Psoas muscle (tissue), 8 donors: ENCODE results near the gene DNASE2B. TPM values are rescaled to one million over a fixed set of nuclear protein-coding genes. Genes with fewer than 3 reads are reported as not detected.

Source experiments
- ATAC-seq, 4 donors: fragments of 200-7000 bp; cut with Tn5 transposase; one replicate each; pipeline ENCODE4 v1.9.1; 2020; ENCODE audit warnings: moderate library complexity in 3 of 4, mild to moderate bottlenecking in 2 of 4
- DNase-seq, 2 donors: peaks; one replicate each; pipeline ENCODE4 v3.0.0-alpha.2; 2020
- H3K27ac ChIP-seq: fragments of 200-600 bp; one replicate; pipeline ENCODE4 v1.8.0; 2022
- H3K27me3 ChIP-seq, 3 donors: fragments of 200-600 bp in 1 of 3; one replicate each; pipeline versions ENCODE4 v1.6.1 to v1.8.0; 2013 to 2022; ENCODE audit warnings: low read length in 2 of 3, mild to moderate bottlenecking in 2 of 3, moderate library complexity in 1 of 3; ENCODE audit not compliant: insufficient read depth in 3 of 3
- H3K36me3 ChIP-seq, 2 donors: fragments of 200-600 bp in 1 of 2; one replicate each; pipeline versions ENCODE4 v1.6.1 to v1.8.0; 2013 to 2022; ENCODE audit warnings: low read depth in 1 of 2, mild to moderate bottlenecking in 1 of 2, moderate library complexity in 1 of 2; ENCODE audit not compliant: insufficient read depth in 1 of 2
- H3K4me1 ChIP-seq: fragments of 200-600 bp; one replicate; pipeline ENCODE4 v1.8.0; 2022
- H3K4me3 ChIP-seq: fragments of 200-600 bp; one replicate; pipeline ENCODE4 v1.8.0; 2022; ENCODE audit warnings: mild to moderate bottlenecking
- H3K9me3 ChIP-seq: fragments of 200-600 bp; one replicate; pipeline ENCODE4 v1.8.0; 2022
- CTCF ChIP-seq: fragments of 200-600 bp; IDR thresholded peaks from one replicate; pipeline ENCODE4 v1.8.0; 2022; ENCODE audit warnings: antibody characterized with exemption
- WGBS, 3 donors: extraction: QIAGEN DNeasy Blood & Tissue Kit; methylation state at CpG; one replicate each; pipeline versions ENCODE4 v1.1.6 to v1.1.7; 2013; 5-methylcytosine and 5-hydroxymethylcytosine counted together
- intact Hi-C, 2 donors: fragments of 100-400 bp; cut with DNase I; formaldehyde crosslinking; loops; one replicate each; pipeline versions ENCODE4 v1.11.0 to v1.14.2; 2022
- polyA plus RNA-seq, 3 donors: library from polyadenylated mRNA; stranded (reverse); fragments of 200-250 nt; gene quantifications; one replicate each; pipeline ENCODE4 v1.2.3, GENCODE V29; 2013
- total RNA-seq, 4 donors: library from RNA; stranded (reverse); fragmentation: NEBNext Ultra II Directional in 2 of 4; extraction: Animal tissue kit (Norgen Biotek cat#: 25700) in 2 of 4; gene quantifications; one replicate each; pipeline versions ENCODE4 v1.2.1 to v1.2.4, GENCODE V29; 2021 to 2023
- donor health status: healthy with polysubstance abuse.
- donor health status: DM: no; HTN: no; CAD: no; lungs with moderate emphysema.
- donor health status: Bipolar disorder and iron deficiency.
- donor health status: healthy.
- donor health status: DM: yes; HTN: yes; CAD: no.
- donor health status: DM: no; HTN: no; CAD: no.
- donor health status: DM: no; HTN: no; CAD: no.
- donor health status: DM: yes; HTN: yes; CAD: no.

The DNASE2B gene
- total and polyA plus RNA-seq, 7 donors = 0.18 to 3.1 (median 0.84) TPM; not detected in 2

- Histone ChIP-seq H3K4me3 (no peak overlapping the region), H3K27me3 (no peaks in the 10 kb centered on the region), H3K27ac (no peak overlapping the region), H3K36me3 (no peaks in the 10 kb centered on the region), H3K9me3 (no peaks in the 10 kb centered on the region), H3K4me1 (peaks cover under 1% of the 10 kb centered on the region)
- no peak for DNase-seq
- no peak for TF ChIP-seq CTCF
- intact Hi-C loops = no loop called here
- ATAC-seq = no peak
- 62 to 87% (median 68%) methylated on average over 3 of the region's 3 CpGs for WGBS, 3 donors
Observed at GRCh38 chr1:84382127-84382526, 16.2 kb upstream of the DNASE2B start.

- no peak for ATAC-seq
- no peak for DNase-seq
- H3K9me3 ChIP-seq = no peaks in the 10 kb centered on the region
- no peak for TF ChIP-seq CTCF
- H3K4me1 ChIP-seq = no peaks in the 10 kb centered on the region
- H3K27ac ChIP-seq = no peak overlapping the region
- intact Hi-C loops = no loop called here
- no peak overlapping the region for H3K4me3 ChIP-seq
- H3K27me3 ChIP-seq = no peaks in the 10 kb centered on the region
- H3K36me3 ChIP-seq = no peaks in the 10 kb centered on the region
- 64 to 83% (median 74%) methylated on average over 1 of the region's 1 CpG for WGBS, 3 donors
Observed at GRCh38 chr1:84385347-84385746, 12.9 kb upstream of the DNASE2B start.

- Histone ChIP-seq H3K4me1 (no peaks in the 10 kb centered on the region), H3K36me3 (no peaks in the 10 kb centered on the region), H3K27ac (no peak overlapping the region), H3K27me3 (no peaks in the 10 kb centered on the region), H3K4me3 (no peak overlapping the region), H3K9me3 (no peaks in the 10 kb centered on the region)
- no peak for TF ChIP-seq CTCF
- intact Hi-C loops = no loop called here
- 85 to 90% (median 89%) methylated on average over 5 of the region's 5 CpGs for WGBS, 3 donors
- DNase-seq (no peak), ATAC-seq (no peak)
Observed at GRCh38 chr1:84386716-84387479, 11.4 kb upstream of the DNASE2B start.

GRCh38 chr1:84387480-84388163, 10.7 kb upstream of the DNASE2B start:
- Histone ChIP-seq H3K27ac (no peak overlapping the region), H3K27me3 (no peaks in the 10 kb centered on the region), H3K36me3 (no peaks in the 10 kb centered on the region), H3K4me3 (no peak overlapping the region), H3K9me3 (no peaks in the 10 kb centered on the region), H3K4me1 (no peaks in the 10 kb centered on the region)
- DNase-seq = no peak
- no peak for TF ChIP-seq CTCF
- peak in 1 of 4 donors; percentile 38 for ATAC-seq
- intact Hi-C loops = no loop called here
- 63 to 74% (median 66%) methylated on average over 8 of the region's 8 CpGs for WGBS, 3 donors
